SK-N-MC (cell line): ENCODE data around the gene CRISPLD2.

Experiments used
- EZH2 ChIP-seq: fragments of 200-600 bp; sonication (generic); IDR thresholded peaks from one replicate; pipeline ENCODE4 v1.6.1; 2017; ENCODE audit warnings: antibody characterized with exemption
- FOXP2 ChIP-seq: optimal IDR thresholded peaks from 2 replicates; pipeline ENCODE3; 2011; ENCODE audit warnings: mild to moderate bottlenecking, moderate library complexity; ENCODE audit not compliant: insufficient read depth; ENCODE audit errors: extremely low read length, control extremely low read depth
- POLR2AphosphoS5 ChIP-seq: IDR thresholded peaks from 2 replicates; pipeline ENCODE4 v1.6.1; 2012; ENCODE audit warnings: mild to moderate bottlenecking, low read depth, low read length, borderline replicate concordance

DNA sequence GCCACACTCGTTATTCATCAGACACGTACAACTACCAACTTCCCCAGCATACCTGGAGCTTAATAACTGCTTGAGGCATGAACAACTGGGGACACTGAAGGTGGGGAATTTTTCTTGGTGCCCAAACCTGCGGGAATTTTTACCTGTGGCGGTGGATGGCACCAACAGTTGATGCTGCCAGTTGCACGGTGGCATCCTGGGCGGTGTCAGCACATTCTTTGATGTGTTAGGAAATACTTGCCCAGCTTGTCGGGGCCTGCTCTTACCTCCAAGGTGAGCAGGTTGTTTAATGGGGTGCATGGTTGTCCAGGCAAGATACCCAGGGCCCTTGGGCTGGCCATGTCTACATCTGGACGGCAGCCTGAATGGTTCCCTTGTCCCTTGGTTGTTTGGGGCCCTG is 79.6 kb downstream of the CRISPLD2 start:
- TF ChIP-seq POLR2AphosphoS5 (no peak), EZH2 (no peak), FOXP2 (no peak)
